ENCODE results near the gene CARS1. TPM values are rescaled to one million over a fixed set of nuclear protein-coding genes. Genes with fewer than 3 reads are reported as not detected.

Gene CARS1
- total and polyA plus RNA-seq, 2 experiments from 2014 or later, result 72.9 to 95.9 TPM

DNA sequence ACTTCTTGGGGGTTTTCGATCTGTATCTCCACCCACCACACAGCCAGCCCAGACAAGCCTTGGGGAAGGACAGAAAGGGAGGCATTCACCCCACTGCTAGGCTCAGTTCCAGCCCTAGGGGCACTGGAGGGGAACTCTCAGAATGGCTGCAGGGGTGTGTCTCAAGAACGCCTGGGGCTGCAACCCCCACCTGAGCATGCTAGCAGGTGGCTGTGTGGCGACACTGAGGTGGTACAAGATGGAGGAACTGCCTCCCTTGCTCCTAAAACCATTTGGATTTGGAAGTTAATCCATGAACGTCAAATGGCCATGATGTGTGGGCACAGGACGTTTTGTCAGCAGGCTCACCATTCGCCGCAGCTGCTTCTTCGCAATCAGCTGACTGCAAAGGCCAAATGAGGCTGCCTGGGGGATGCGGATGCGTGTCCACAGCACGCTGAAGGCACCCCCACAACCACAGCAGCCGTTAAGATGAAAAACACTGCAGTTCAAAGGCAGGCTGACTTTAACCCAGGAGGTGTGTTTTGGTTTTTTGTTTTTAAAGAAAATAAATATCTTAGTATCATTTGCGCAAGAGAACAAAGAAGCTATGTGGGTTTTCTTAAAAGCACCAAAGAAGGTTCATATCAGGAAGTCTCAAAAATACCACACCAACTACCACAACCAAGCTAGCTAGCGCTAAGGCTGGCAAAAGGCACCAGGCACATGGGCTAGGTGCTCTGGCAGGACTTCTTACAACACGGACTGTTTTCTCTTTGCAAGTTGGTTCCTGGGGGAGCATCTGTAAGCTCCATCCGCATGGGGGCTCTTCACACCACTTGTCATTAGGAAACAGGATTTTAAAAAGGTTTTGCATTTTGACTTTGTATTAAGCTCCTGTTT lies 42.9 kb downstream of the CARS1 start:
- TF ChIP-seq ZNF114 (CRISPR knock-in tag; IDR thresholded peaks at IDR 0.05), result no peak
- TF ChIP-seq EZH2phosphoT487 (IDR thresholded peaks at IDR 0.05; ENCODE audit: unreplicated experiment), result no peak
- no peak for TF ChIP-seq CREB1 (CRISPR knock-in tag; IDR thresholded peaks at IDR 0.05; ENCODE audit: low read depth)
- TF ChIP-seq, protein P1, sequence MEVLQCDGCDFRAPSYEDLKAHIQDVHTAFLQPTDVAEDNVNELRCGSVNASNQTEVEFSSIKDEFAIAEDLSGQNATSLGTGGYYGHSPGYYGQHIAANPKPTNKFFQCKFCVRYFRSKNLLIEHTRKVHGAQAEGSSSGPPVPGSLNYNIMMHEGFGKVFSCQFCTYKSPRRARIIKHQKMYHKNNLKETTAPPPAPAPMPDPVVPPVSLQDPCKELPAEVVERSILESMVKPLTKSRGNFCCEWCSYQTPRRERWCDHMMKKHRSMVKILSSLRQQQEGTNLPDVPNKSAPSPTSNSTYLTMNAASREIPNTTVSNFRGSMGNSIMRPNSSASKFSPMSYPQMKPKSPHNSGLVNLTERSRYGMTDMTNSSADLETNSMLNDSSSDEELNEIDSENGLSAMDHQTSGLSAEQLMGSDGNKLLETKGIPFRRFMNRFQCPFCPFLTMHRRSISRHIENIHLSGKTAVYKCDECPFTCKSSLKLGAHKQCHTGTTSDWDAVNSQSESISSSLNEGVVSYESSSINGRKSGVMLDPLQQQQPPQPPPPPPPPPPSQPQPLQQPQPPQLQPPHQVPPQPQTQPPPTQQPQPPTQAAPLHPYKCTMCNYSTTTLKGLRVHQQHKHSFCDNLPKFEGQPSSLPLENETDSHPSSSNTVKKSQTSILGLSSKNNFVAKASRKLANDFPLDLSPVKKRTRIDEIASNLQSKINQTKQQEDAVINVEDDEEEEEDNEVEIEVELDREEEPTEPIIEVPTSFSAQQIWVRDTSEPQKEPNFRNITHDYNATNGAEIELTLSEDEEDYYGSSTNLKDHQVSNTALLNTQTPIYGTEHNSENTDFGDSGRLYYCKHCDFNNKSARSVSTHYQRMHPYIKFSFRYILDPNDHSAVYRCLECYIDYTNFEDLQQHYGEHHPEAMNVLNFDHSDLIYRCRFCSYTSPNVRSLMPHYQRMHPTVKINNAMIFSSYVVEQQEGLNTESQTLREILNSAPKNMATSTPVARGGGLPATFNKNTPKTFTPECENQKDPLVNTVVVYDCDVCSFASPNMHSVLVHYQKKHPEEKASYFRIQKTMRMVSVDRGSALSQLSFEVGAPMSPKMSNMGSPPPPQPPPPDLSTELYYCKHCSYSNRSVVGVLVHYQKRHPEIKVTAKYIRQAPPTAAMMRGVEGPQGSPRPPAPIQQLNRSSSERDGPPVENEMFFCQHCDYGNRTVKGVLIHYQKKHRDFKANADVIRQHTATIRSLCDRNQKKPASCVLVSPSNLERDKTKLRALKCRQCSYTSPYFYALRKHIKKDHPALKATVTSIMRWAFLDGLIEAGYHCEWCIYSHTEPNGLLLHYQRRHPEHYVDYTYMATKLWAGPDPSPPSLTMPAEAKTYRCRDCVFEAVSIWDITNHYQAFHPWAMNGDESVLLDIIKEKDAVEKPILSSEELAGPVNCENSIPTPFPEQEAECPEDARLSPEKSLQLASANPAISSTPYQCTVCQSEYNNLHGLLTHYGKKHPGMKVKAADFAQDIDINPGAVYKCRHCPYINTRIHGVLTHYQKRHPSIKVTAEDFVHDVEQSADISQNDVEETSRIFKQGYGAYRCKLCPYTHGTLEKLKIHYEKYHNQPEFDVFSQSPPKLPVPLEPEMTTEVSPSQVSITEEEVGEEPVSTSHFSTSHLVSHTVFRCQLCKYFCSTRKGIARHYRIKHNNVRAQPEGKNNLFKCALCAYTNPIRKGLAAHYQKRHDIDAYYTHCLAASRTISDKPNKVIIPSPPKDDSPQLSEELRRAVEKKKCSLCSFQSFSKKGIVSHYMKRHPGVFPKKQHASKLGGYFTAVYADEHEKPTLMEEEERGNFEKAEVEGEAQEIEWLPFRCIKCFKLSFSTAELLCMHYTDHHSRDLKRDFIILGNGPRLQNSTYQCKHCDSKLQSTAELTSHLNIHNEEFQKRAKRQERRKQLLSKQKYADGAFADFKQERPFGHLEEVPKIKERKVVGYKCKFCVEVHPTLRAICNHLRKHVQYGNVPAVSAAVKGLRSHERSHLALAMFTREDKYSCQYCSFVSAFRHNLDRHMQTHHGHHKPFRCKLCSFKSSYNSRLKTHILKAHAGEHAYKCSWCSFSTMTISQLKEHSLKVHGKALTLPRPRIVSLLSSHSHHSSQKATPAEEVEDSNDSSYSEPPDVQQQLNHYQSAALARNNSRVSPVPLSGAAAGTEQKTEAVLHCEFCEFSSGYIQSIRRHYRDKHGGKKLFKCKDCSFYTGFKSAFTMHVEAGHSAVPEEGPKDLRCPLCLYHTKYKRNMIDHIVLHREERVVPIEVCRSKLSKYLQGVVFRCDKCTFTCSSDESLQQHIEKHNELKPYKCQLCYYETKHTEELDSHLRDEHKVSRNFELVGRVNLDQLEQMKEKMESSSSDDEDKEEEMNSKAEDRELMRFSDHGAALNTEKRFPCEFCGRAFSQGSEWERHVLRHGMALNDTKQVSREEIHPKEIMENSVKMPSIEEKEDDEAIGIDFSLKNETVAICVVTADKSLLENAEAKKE (CRISPR knock-in tag; IDR thresholded peaks at IDR 0.05), result no peak
- TF ChIP-seq EZH2 (IDR thresholded peaks at IDR 0.05; ENCODE audit: low read depth, unreplicated experiment), result no peak
- TF ChIP-seq, protein P2, sequence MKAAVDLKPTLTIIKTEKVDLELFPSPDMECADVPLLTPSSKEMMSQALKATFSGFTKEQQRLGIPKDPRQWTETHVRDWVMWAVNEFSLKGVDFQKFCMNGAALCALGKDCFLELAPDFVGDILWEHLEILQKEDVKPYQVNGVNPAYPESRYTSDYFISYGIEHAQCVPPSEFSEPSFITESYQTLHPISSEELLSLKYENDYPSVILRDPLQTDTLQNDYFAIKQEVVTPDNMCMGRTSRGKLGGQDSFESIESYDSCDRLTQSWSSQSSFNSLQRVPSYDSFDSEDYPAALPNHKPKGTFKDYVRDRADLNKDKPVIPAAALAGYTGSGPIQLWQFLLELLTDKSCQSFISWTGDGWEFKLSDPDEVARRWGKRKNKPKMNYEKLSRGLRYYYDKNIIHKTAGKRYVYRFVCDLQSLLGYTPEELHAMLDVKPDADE (IDR thresholded peaks at IDR 0.05), result no peak
- TF ChIP-seq STAT1 (IDR thresholded peaks at IDR 0.05; ENCODE audit: unreplicated experiment), result no peak
- no peak overlapping the region for H3K4me3 ChIP-seq
- H3K9me2 ChIP-seq (ENCODE audit: insufficient read depth), result no peaks in the 10 kb centered on the region
- no peak overlapping the region for H2AFZ ChIP-seq
- H3K79me2 ChIP-seq (replicated peaks; ENCODE audit: insufficient read depth), result no peaks in the 10 kb centered on the region
- H3K36me3 Mint-ChIP-seq (ENCODE audit: low read depth), result peaks cover 92% of the 10 kb centered on the region
- peaks cover 5% of the 10 kb centered on the region; the same call in 1 of the 2 replicates for H4K20me1 ChIP-seq (replicated peaks; ENCODE audit: insufficient read depth)
- H3K36me3 ChIP-seq (ENCODE audit: insufficient read depth), result peaks cover 57% of the 10 kb centered on the region
- H3K4me2 ChIP-seq, result no peak overlapping the region
- no peak overlapping the region for H3K27ac ChIP-seq (ENCODE audit: low read depth)
- no peak overlapping the region for H3K4me3 Mint-ChIP-seq
- no peaks in the 10 kb centered on the region for H3K4me1 ChIP-seq (ENCODE audit: insufficient read depth)
- DNase-seq (ENCODE audit: low spot score), result no peak
- H3K4me1 Mint-ChIP-seq, result no peaks in the 10 kb centered on the region
- peaks cover 3% of the 10 kb centered on the region for H3K27me3 Mint-ChIP-seq (ENCODE audit: insufficient read depth, low read depth, poor library complexity)
- no peaks in the 10 kb centered on the region for H3K9me3 Mint-ChIP-seq
- no peaks in the 10 kb centered on the region for H3K27me3 ChIP-seq (ENCODE audit: insufficient read depth)
- no peak for ATAC-seq
- 0 out of 2 replicates have a peak, but pooled peaks cover 10% of the 10 kb centered on the region for H3F3A ChIP-seq (replicated peaks; ENCODE audit: low read depth)
- no peak overlapping the region for H3K27ac Mint-ChIP-seq

Measured in GM23338 (cell line).